Stimulated activated CD4-positive, alpha-beta T cell treated with anti-CD3 and anti-CD28 coated beads, Interleukin-12 subunit alpha, Interleukin-12 subunit beta, amount 100 ng/mL, for 48 hours (primary cell): ENCODE measurements around the gene JUP.

ENCODE experiments used
- DNase-seq, 3 donors: peaks; one replicate each; pipeline ENCODE4 v3.0.0-alpha.2; 2020; ENCODE audit warnings: low read depth in 2 of 3, low spot score in 1 of 3

The JUP gene

GRCh38 chr17:41760878-41761277 is 25.6 kb downstream of the JUP start:
- DNase-seq: no peak

GRCh38 chr17:41758601-41759000 is 27.9 kb downstream of the JUP start:
- DNase-seq: no peak

DNA sequence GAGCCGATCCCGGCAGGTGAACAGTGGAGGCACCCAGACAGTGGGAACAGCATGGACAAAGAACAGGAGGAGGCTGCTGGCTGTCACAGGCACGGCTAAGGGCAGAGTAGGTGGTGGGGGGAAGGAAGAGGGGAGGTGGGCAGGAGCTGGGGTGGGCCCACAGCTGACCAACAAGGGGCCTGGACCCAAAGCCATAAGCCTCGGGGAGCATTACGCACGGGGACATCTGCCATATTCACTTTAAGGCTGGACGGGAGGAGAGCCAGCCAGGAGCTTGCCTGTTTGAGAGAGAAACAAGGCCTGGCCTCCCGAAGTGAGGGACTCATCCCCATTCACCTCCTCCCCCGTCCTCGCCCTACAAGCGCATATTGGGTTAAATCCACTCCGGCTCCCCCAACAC is 32.4 kb downstream of the JUP start:
- DNase-seq: no peak

DNA sequence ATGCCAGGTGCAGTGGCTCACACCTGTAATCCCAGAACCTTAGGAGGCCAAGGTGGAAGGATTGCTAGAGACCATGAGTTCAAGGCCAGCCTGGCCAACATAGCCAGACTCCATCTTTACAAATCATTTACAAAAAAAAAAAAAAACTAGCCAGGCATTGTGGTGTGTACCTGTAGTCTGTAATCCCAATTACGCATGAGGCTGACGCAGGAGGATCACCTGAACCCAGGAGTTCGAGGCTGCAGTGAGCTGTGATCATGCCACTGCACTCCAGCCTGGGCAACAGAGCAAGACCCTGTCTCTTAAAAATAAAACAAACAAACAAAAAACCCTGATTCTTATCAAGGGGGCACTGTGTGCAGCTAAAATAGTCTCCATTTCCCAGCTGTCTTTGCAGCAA is 35.2 kb downstream of the JUP start:
- DNase-seq: no peak

- DNase-seq: no peak
Observed at GRCh38 chr17:41750862-41751261, 35.6 kb downstream of the JUP start.

GRCh38 chr17:41748275-41748674 is 38.2 kb downstream of the JUP start:
- DNase-seq: no peak

GRCh38 chr17:41741709-41742108 is 44.8 kb downstream of the JUP start:
- no peak for DNase-seq

DNA sequence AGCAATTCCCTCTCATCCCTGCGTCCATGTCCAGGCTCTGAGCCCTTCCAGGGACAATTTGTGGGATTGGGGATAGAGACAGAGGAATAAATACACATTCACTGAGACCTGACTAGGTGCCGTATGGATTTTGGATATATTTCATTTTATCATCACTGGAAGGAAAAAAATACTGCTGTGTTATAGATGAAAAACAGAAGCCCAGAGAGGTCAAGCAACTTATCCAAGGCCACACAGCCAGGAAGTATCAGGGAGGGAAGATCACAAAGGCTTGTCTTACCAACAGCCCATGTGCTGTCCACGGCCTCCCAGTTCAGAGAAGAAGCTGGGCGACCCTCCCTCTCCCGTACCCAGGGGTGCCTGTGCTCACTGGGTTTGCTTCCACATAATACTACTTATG is 46.0 kb downstream of the JUP start:
- DNase-seq: no peak

- DNase-seq: no peak
Observed at GRCh38 chr17:41739661-41740352, 46.7 kb downstream of the JUP start.

DNA sequence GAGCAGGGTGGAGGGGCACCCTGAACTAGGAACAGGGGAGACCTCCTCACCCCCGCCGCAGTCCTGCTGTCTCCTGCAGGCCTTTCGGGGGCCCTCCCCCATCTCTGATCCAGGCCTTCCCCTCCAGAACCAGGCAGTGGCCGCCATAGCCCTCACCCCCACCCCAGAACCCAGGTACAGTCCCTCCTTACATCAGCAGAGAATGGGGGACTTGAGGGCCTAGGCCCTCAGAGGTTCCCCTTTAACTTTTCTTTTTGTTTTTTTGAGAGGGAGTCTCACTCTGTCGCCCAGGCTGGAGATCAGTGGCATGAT is 47.8 kb downstream of the JUP start:
- no peak for DNase-seq

DNA sequence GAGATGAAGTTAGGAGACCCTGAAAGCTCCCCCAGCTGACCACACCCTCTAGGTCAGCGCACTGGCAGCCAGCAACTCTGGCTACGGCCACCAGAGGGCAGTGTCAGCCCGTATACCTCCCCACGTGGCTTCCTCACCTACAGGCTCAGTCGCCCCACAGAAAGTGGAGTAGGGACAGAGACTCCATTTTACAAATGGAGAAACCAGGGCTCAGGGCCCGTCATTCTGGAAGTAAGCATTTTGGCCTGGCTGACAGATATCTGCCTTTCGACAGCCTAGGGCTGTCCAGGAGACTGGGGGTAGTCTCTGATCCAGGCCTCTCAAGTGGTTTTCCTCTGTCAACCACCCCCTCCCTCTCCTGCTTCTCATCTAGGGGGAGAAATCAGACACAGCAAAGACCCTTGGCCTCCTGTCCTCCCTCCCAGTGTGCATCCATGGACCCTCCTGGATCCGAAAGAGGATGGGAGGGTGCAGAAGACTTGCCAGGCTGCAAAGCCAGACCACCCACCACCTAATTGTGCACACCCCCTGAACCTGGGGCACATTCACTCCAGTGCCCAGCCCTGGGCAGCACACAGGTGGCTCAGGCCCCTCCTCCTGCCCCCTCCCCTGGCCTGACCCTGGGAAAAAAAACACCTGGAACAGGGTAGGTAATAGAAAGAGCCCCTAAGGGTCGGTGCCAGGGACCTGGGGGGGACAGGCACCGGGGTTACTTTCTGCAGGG is 48.3 kb downstream of the JUP start:
- peak; percentile 70 to 77 (median 73) for DNase-seq

GRCh38 chr17:41737680-41738023 is 48.9 kb downstream of the JUP start:
- DNase-seq: no peak

DNA sequence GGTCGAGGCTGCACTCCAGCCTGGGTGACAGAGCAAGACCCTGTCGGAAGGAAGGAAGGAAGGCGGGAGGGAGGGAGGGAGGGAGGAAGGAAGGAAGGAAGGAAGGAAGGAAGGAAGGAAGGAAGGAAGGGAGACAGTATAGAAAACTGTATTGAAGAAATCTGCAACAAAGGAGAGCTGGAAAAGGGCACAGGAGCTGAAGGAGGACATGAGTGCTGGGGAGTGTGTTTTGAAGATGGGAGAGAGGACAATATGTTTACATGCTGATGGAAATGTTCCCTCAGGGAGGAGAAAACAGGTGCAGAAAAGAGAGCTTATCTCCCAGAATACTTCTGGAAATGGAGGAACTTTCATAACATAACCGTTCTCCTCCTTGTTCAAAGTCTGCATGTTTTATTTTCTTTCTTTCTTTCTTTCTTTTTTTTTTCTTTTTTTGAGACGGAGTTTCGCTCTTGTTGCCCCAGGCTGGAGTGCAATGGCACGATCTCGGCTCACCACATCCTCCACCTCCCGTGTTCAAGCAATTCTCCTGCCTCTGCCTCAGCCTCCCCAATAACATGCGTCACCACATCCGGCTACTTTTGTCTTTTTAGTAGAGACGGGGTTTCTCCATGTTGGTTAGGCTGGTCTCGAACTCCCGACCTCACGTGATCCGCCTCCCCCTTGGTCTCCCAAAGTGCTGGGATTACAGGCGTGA is 49.4 kb downstream of the JUP start:
- no peak for DNase-seq

- DNase-seq: no peak
Observed at GRCh38 chr17:41735744-41736143, 50.8 kb downstream of the JUP start.

DNA sequence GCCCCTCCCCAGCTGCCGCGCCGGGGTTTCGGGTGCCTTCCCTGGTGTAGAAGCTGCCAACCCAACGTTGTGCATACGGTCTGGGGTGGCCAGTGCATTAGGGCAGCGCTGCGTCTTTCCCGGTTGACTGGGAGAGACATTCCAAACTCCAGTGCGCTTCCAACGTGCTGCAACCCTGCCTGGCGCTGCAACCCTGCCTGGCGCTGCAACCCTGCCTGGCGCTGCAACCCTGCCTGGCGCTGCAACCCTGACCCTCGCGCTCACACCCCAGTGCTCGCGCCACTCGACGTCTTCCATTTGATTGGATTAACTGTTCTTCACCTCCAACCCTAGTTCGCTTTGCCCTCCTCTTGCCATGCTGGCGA is 51.6 kb downstream of the JUP start:
- DNase-seq: no peak

DNA sequence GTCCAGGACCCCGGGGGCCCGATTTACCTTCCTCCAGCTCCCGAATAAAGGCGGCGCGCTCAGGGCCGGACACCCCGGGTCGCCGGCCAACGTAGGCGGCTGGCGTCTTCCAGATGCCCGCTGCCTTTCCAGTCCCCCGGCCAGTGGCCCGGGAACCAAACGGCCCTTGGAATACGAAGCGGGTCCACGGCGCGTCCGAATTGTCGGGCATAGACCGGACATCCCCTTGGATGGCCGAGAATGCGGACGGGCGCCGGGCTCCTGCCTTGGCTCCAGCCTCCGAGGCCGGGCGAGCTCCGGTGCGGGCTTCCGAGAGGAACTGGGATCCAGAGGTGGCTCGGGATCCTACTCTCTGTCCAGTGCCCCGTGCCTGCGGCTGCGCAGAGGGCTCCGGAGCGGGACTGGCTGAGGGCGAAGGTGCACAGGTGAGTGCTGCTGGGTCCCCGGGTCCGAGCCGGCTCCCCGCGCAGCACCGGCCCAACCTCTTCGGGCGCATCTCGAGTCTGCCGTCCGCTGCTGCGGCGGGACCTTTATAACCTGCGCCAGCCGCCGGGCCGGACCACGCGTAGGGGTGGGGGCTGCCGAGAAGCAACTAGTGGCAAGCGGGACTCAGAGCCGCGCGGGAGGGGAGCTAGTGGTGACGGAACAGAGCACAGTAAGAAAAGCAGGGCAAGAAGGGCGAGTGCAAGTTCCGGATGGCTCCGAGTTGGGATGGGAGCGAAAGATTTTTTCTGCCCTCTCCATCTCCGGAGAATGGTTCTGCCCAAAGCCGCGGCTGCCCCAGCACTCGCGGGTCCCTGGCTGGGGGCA is 52.2 kb downstream of the JUP start, which contains the start of gene HAP1:
Gene HAP1 (minus strand): TSS at position 505 of the 810 bp plus-strand sequence. CDS start 9 bp downstream, at position 496.
- no peak for DNase-seq

DNA sequence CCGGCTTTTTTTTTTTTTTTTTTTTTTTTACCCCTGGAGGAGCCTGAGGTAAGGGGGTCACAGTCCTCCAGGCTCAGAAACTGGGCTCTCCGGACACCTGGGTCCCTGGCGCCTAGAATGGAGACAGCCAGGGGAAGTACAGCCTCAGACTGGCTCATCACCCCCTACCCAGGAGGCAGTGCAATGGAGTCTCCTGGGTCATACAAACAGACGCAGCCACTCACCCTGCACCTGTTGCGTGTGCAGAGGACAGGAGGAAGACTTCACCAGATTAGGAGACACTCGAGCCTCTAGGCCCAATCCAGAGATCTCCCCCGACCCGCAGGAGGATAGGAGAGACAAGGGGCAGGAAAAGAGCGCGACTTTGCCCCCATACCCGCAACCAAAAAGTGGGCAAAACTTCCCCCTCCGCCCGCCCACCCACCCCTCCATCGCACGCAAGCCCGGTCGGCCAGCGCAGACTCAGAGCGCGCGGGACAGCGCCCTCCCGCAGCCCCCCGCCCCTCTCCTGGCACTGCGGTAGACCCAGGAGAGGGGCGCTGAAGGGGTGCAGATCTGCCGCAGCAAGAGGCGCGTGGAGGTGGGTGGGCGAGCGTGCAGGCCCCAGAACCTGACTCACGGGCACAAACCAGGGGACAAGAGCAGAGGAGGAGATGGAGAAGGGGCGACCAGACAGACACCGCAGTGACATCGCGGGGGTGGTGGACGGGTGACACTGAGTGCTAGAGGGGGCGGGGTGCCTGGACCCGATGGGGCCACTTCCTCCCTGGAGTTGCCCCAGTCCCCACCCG is 53.0 kb downstream of the JUP start:
- DNase-seq: no peak

- DNase-seq: no peak
Observed at GRCh38 chr17:41731836-41732235, 54.7 kb downstream of the JUP start.

DNA sequence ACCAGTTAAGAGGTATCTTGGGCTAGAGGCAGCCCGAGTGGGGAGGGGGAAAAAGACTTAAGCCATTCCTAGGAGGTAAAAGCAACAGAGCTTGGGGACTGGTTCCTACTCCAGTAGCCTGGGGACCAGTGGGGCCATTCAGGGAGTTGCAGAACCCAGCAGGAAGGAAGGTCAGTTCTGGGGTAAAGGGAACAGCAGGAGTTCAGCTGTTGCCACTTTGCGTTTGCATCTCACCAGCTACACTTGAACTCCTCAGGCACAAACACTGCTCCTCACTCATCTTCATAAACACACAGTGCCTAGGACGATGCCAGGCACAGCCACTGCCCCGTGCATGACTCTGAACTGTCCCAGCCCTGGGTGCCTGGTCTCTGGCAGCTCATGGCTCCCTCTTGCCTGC is 56.0 kb downstream of the JUP start:
- no peak for DNase-seq

GRCh38 chr17:41728056-41728455 is 58.5 kb downstream of the JUP start:
- DNase-seq: no peak

GRCh38 chr17:41725134-41725533 is 61.4 kb downstream of the JUP start:
- DNase-seq: no peak
